ENCODE data around the gene GATA3.

Gene GATA3

DNA sequence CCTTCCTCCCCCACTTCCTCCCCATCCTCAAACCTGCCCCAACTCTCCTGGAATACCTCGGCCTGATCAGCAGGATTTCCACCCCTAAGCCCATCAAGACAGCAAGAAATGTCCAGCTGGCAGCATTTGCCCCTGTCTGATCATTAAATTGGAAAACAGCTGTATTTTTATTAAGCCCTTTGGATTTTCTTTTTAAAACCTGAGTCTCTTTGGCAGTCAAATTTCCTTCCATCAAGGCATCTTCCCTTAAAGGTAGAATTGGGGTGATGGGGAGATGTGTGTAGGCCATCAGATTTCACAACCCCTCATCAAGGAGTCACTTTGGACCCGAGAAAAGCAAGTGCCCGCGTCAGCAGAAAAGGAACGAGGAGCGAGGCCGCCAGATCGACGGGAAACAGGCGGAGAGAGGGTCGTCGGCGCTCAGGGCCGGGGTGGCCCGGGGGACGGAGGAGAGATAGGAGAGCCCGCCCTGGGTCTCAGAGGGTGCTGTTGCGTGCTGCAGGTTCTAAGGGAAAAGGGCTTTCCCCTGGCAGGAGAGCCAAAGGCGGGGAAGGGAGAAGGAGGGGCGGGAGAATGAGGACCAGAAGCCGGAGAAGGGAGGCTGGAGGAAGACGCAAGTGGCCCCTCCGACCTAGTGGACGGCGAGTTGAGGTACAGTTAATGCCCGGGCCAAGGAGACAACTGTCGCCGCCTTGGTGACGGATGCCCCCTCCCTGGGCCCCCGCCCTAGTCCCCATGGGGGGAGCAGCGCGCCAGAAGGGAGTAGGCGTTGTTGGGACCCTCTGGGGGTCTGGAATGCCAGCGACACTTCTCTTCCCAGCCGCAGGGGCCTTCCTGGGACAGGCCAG is 11.5 kb upstream of the GATA3 start:
- DNase-seq (ENCODE audit: extremely low read depth, low read depth), result no peak
- TF ChIP-seq, protein P1, sequence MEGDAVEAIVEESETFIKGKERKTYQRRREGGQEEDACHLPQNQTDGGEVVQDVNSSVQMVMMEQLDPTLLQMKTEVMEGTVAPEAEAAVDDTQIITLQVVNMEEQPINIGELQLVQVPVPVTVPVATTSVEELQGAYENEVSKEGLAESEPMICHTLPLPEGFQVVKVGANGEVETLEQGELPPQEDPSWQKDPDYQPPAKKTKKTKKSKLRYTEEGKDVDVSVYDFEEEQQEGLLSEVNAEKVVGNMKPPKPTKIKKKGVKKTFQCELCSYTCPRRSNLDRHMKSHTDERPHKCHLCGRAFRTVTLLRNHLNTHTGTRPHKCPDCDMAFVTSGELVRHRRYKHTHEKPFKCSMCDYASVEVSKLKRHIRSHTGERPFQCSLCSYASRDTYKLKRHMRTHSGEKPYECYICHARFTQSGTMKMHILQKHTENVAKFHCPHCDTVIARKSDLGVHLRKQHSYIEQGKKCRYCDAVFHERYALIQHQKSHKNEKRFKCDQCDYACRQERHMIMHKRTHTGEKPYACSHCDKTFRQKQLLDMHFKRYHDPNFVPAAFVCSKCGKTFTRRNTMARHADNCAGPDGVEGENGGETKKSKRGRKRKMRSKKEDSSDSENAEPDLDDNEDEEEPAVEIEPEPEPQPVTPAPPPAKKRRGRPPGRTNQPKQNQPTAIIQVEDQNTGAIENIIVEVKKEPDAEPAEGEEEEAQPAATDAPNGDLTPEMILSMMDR (IDR thresholded peaks at IDR 0.05; ENCODE audit: low read depth, low read length, missing control alignments), result no peak
- no peak overlapping the region for H3K4me3 ChIP-seq (replicated peaks; ENCODE audit: low read depth, low read length)

DNA sequence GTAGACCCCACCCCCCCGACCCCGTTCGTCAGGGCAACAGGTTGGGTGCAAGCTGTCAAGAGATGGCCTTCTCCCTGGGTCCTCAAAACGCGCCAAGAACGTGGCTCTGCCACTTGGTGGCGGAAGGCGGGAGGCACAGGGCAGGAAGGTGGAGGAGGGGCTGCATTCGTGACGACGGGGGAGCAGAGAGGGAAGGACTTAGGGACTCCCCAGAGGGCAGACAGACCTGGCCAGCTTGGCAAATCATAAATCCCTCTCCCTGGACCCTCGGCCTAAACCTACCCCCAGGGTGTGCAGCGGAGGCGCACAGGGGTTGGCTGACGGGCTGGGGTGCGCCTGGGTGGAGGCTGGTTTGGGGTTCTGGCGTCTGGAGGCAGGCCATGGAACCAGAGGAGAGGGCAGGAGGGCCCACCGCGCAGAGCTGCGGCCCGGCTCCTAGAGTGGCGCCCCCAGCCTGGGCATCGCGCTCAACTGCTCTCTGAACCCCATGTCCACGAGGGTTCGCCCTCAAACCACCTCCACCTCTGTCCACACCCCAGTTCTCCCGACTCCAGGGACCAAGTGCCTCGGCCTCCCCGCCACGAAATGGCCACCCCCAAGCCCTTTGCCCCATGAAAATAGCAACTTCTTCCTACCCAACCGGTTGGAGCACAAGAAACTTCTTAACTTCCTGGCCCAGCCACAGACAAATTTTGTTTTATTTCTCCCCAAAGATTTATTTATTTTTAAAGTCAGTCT is 10.8 kb upstream of the GATA3 start:
- H3K4me3 ChIP-seq (replicated peaks; ENCODE audit: low read depth, low read length), result no peak overlapping the region
- no peak for DNase-seq (ENCODE audit: extremely low read depth, low read depth)
- TF ChIP-seq, protein P1 (IDR thresholded peaks at IDR 0.05; ENCODE audit: low read depth, low read length, missing control alignments), result no peak

DNA sequence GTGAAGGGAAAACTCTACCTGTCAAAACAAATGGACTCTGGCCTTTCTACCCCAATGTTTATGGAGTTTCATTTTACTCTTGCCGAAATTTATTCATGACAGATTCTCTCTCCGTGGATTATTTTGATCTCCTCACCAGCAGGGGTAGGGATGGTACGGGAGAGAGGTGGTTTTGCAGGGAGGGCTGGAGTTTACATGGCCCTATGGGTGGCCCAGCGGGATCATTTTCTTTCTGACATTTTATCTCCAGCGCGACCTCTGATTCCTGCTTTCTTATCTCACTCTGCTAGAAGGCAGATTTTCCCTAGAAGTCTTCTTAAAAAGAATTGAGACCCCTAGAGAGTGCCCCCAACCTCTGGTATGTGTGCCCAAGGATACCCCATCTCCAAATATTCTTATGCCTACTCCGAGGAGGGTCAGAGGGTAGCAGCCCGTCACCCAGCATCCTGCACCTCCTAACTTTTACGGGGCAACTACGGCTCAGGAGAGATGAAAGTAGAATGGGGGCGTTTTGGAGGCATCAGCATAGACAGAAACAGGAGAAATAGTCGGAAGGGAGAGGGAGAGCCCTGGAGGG is 10.1 kb upstream of the GATA3 start:
- no peak overlapping the region for H3K4me3 ChIP-seq (replicated peaks; ENCODE audit: low read depth, low read length)
- no peak for DNase-seq (ENCODE audit: extremely low read depth, low read depth)
- TF ChIP-seq, protein P1 (IDR thresholded peaks at IDR 0.05; ENCODE audit: low read depth, low read length, missing control alignments), result no peak

DNA sequence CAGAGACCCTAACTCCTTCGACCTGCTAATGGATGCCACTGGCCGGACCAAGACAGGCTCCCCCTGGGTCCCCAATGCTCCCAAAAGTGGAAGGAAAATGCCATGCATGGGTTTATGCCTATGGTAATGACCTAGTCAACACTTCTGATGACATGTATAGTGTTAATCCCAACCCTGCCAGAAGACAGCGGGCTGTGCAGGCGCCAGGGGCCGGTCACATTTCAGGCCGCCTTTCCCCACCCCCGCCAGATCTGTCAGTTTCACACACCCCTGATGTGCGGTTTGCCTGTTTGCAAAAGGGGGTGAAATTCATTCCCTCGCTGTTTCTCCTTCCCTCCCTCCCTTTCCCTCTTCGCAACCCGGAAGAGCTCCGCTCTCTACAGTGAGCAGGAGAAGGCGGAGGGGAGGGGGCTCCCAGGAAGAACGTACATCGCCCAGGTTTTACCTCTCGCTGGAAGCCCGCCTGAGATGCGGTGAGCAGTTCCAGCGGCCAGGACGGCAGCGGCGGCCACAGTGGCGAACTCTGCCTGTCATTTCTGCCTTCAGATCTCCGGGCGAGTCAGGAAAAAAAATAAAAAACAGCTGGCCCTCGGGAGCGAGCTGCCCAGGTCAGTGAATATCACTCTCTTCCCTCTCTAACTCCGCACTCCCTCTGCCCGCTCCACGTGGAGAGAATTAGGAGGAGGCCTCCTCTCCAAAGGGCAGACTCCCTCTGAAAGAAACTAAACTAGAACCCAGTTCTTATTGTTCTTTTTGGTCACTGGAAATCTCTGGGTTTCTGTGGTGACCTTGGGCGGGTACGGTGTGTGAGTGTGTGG is 9.4 kb upstream of the GATA3 start:
- no peak for DNase-seq (ENCODE audit: extremely low read depth, low read depth)

DNA sequence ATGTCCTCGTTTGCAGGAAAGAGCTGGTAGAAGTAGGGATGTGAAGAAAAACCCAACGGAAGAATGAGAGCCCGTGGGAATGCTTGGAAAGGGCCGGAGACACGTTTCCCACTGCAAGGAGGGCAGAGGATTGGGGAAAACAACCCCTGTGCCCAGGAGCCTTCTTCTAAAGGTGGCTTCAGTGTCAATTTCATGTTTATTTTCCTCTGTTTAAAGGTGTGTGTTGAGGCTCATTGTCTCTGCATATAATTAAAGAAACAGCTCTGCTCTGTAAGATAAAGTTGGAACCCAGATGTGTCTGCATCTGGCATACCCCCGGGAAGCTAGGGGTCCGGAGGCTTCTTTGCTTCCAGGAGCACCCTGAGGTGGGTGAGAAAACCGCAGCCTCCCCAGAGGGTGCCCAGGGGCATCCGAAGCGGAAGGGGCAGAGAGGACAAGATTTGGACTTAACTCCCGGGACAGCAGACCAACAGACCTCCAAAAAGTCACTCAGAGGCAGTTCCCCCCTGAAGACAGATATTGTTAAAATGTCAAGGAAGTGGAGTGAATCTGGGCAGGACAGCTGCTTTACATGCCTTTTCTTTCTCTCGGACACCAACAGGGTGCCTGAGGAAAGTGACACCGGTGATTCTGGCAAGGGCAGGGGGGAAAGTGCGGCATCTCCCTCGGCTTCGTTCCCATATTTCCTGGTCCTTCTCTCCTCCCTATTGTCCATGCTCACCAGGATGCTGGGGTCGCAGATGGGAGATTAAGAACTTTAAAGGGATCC is 8.6 kb upstream of the GATA3 start:
- no peak for DNase-seq (ENCODE audit: extremely low read depth, low read depth)
- TF ChIP-seq, protein P1 (IDR thresholded peaks at IDR 0.05; ENCODE audit: low read depth, low read length, missing control alignments), result no peak
- no peak overlapping the region for H3K4me3 ChIP-seq (replicated peaks; ENCODE audit: low read depth, low read length)

More for the DNA sequence above, 9.4 kb upstream of the GATA3 start:
- TF ChIP-seq, protein P1 (IDR thresholded peaks at IDR 0.05; ENCODE audit: low read depth, low read length, missing control alignments), result no peak
- H3K4me3 ChIP-seq (replicated peaks; ENCODE audit: low read depth, low read length), result no peak overlapping the region

Measured in HFF-Myc (cell line).